GM23248 (cell line): Measurements from ENCODE around the gene DDR1. TPM values are rescaled to one million over a fixed set of nuclear protein-coding genes. Genes with fewer than 3 reads are reported as not detected.
A peak's percentile ranks its signal among the peaks of the same experiment; 100 is the strongest.

Experiments
- DNase-seq: peaks from one replicate; pipeline ENCODE4 v3.0.0-alpha.2; 2015
- H2AFZ ChIP-seq: fragments of 200-600 bp; sonication (generic); 2 replicates; pipeline ENCODE4 v1.6.1; 2016; ENCODE audit warnings: antibody characterized with exemption
- H3F3A ChIP-seq: fragments of 200-600 bp; sonication (generic); 2 replicates; pipeline ENCODE4 v1.6.1; 2016; ENCODE audit warnings: mild to moderate bottlenecking, antibody characterized with exemption, mixed run types; ENCODE audit not compliant: insufficient read depth
- H3K27ac ChIP-seq: fragments of 200-600 bp; sonication (generic); 2 replicates; pipeline ENCODE4 v1.5.1; 2016; ENCODE audit warnings: mild to moderate bottlenecking
- H3K27me3 ChIP-seq: fragments of 200-600 bp; sonication (generic); replicated peaks from 2 replicates; pipeline ENCODE4 v1.6.1; 2016; ENCODE audit warnings: mild to moderate bottlenecking; ENCODE audit not compliant: insufficient read depth
- H3K36me3 ChIP-seq: fragments of 200-600 bp; sonication (generic); 2 replicates; pipeline ENCODE4 v1.6.1; 2016; ENCODE audit warnings: low read depth, mild to moderate bottlenecking
- H3K4me1 ChIP-seq: fragments of 200-600 bp; sonication (generic); 2 replicates; pipeline ENCODE4 v1.6.1; 2016; ENCODE audit warnings: mild to moderate bottlenecking; ENCODE audit not compliant: insufficient read depth
- H3K4me2 ChIP-seq: fragments of 200-600 bp; sonication (generic); one replicate; pipeline ENCODE4 v1.6.1; 2016; ENCODE audit warnings: mild to moderate bottlenecking; ENCODE audit not compliant: unreplicated experiment
- H3K4me3 ChIP-seq: fragments of 200-600 bp; sonication (generic); 2 replicates; pipeline ENCODE4 v1.5.1; 2016; ENCODE audit warnings: mild to moderate bottlenecking
- H3K79me2 ChIP-seq: fragments of 200-600 bp; sonication (generic); 2 replicates; pipeline ENCODE4 v1.6.1; 2016; ENCODE audit warnings: mild to moderate bottlenecking; ENCODE audit not compliant: insufficient read depth
- H3K9ac ChIP-seq: fragments of 200-600 bp; sonication (generic); 2 replicates; pipeline ENCODE4 v1.6.1; 2016; ENCODE audit warnings: mild to moderate bottlenecking
- H3K9me2 ChIP-seq: fragments of 200-600 bp; sonication (generic); 2 replicates; pipeline ENCODE4 v1.6.1; 2016; ENCODE audit warnings: mixed run types, mild to moderate bottlenecking, moderate library complexity; ENCODE audit not compliant: insufficient read depth
- H3K9me3 ChIP-seq: fragments of 200-600 bp; sonication (generic); one replicate; pipeline ENCODE4 v1.6.1; 2017; ENCODE audit warnings: low read depth
- H4K20me1 ChIP-seq: fragments of 200-600 bp; sonication (generic); 2 replicates; pipeline ENCODE4 v1.6.0; 2016; ENCODE audit not compliant: insufficient read depth
- EZH2 ChIP-seq: fragments of 200-600 bp; sonication (generic); IDR thresholded peaks from 2 replicates; pipeline ENCODE4 v1.6.1; 2018; ENCODE audit warnings: antibody characterized with exemption, mild to moderate bottlenecking; ENCODE audit not compliant: insufficient read depth, poor library complexity, severe bottlenecking
- EZH2phosphoT487 ChIP-seq: fragments of 200-600 bp; sonication (generic); IDR thresholded peaks from 2 replicates; pipeline ENCODE4 v1.6.1; 2018; ENCODE audit warnings: antibody characterized with exemption, moderate library complexity, mild to moderate bottlenecking, low read depth; ENCODE audit not compliant: insufficient read depth
- WGBS, 2 experiments: methylation state at CpG; one replicate each; pipeline ENCODE4 v1.1.6; 2015 to 2017; ENCODE audit warnings: low lambda C conversion rate in 2 of 2, low coverage in 1 of 2; ENCODE audit errors: missing lambda C conversion rate in 2 of 2; 5-methylcytosine and 5-hydroxymethylcytosine counted together
- in situ Hi-C: fragments of 300-500 bp; cut with MboI; formaldehyde crosslinking; loops from 2 replicates; pipeline ENCODE4 v1.15.0; 2020
- polyA plus RNA-seq: library from polyadenylated mRNA; unstranded; fragments of >200 nt; fragmentation: Nextera tagmentation; extraction: Ambion mirVana; gene quantifications from 2 replicates; pipeline ENCODE4 v1.2.1, GENCODE V29; 2016
- total RNA-seq: library from RNA; depleted of rRNA; stranded (reverse); fragments of >200 nt; shearing (Covaris generic); gene quantifications from 2 replicates; pipeline ENCODE4 v1.2.3, GENCODE V29; 2014

The DDR1 gene
- total and polyA plus RNA-seq, 2 experiments from 2014 or later: 16.9 to 27.0 TPM

- no peaks in the 10 kb centered on the region for H3K9me2 ChIP-seq
- in situ Hi-C loops: no loop called here
- H3F3A ChIP-seq: peaks cover 31% of the 10 kb centered on the region
- H3K9me3 ChIP-seq: no peaks in the 10 kb centered on the region
- H3K79me2 ChIP-seq: peaks cover 29% of the 10 kb centered on the region
- 21 to 22% methylated on average over 18 of the region's 18 CpGs for WGBS, 2 experiments
- H2AFZ ChIP-seq: peak overlapping the region; percentile 21
- peaks cover 35% of the 10 kb centered on the region for H3K4me1 ChIP-seq
- H3K36me3 ChIP-seq: no peaks in the 10 kb centered on the region
- peak; percentile 93 for DNase-seq
- peak overlapping the region; percentile 89 for H3K27ac ChIP-seq
- H3K4me3 ChIP-seq: peak overlapping the region; percentile 72
- no peak for TF ChIP-seq EZH2phosphoT487
- H3K27me3 ChIP-seq: no peaks in the 10 kb centered on the region
- H3K9ac ChIP-seq: peak overlapping the region; percentile 74
- peak overlapping the region; percentile 84 for H3K4me2 ChIP-seq
- H4K20me1 ChIP-seq: no peaks in the 10 kb centered on the region
Measured at GRCh38 chr6:30885999-30886896, 1.9 kb downstream of the DDR1 start.

- DNase-seq: no peak
- peak overlapping the region; percentile 74; the same call in 1 of the 2 replicates for H3K9ac ChIP-seq
- in situ Hi-C loops: no loop called here
- H3K27ac ChIP-seq: peak overlapping the region; percentile 89
- H3F3A ChIP-seq: peaks cover 31% of the 10 kb centered on the region
- H3K4me1 ChIP-seq: peaks cover 35% of the 10 kb centered on the region
- peaks cover 29% of the 10 kb centered on the region for H3K79me2 ChIP-seq
- no peaks in the 10 kb centered on the region for H3K27me3 ChIP-seq
- no peaks in the 10 kb centered on the region for H3K9me3 ChIP-seq
- H4K20me1 ChIP-seq: no peaks in the 10 kb centered on the region
- H2AFZ ChIP-seq: no peak overlapping the region
- TF ChIP-seq EZH2phosphoT487 (no peak), EZH2 (no peak)
- no peaks in the 10 kb centered on the region for H3K9me2 ChIP-seq
- H3K4me2 ChIP-seq: peak overlapping the region; percentile 57
- no peaks in the 10 kb centered on the region for H3K36me3 ChIP-seq
- no peak overlapping the region for H3K4me3 ChIP-seq
Measured at GRCh38 chr6:30886897-30887255, 2.6 kb downstream of the DDR1 start.

- no peak overlapping the region for H2AFZ ChIP-seq
- peak overlapping the region; percentile 89 for H3K27ac ChIP-seq
- H3K36me3 ChIP-seq: no peaks in the 10 kb centered on the region
- in situ Hi-C loops: no loop called here
- peak overlapping the region; percentile 57 for H3K4me2 ChIP-seq
- H4K20me1 ChIP-seq: no peaks in the 10 kb centered on the region
- peaks cover 29% of the 10 kb centered on the region for H3K79me2 ChIP-seq
- 22% methylated on average over 6 of the region's 6 CpGs for WGBS, 2 experiments
- no peaks in the 10 kb centered on the region for H3K9me3 ChIP-seq
- no peak for TF ChIP-seq EZH2
- TF ChIP-seq EZH2phosphoT487: no peak
- peak; percentile 88 for DNase-seq
- H3K9ac ChIP-seq: peak overlapping the region; percentile 67
- peaks cover 35% of the 10 kb centered on the region for H3K4me1 ChIP-seq
- peaks cover 29% of the 10 kb centered on the region for H3F3A ChIP-seq
- no peaks in the 10 kb centered on the region for H3K27me3 ChIP-seq
- 0 out of 2 replicates have a peak overlapping the region, but pooled peaks have one; percentile 15 for H3K4me3 ChIP-seq
- no peaks in the 10 kb centered on the region for H3K9me2 ChIP-seq
Measured at GRCh38 chr6:30887901-30888815, 3.8 kb downstream of the DDR1 start.

- H3F3A ChIP-seq: peaks cover 25% of the 10 kb centered on the region
- no peak for TF ChIP-seq EZH2phosphoT487
- no peak for TF ChIP-seq EZH2
- no peaks in the 10 kb centered on the region for H3K27me3 ChIP-seq
- H4K20me1 ChIP-seq: no peaks in the 10 kb centered on the region
- peak overlapping the region; percentile 28 for H3K4me2 ChIP-seq
- DNase-seq: no peak
- H3K27ac ChIP-seq: peak overlapping the region; percentile 89
- H3K79me2 ChIP-seq: peaks cover 29% of the 10 kb centered on the region
- no peaks in the 10 kb centered on the region for H3K9me3 ChIP-seq
- peaks cover 35% of the 10 kb centered on the region for H3K4me1 ChIP-seq
- H3K9ac ChIP-seq: peak overlapping the region; percentile 67
- no peak overlapping the region for H2AFZ ChIP-seq
- in situ Hi-C loops: no loop called here
- no peak overlapping the region for H3K4me3 ChIP-seq
- H3K36me3 ChIP-seq: no peaks in the 10 kb centered on the region
- H3K9me2 ChIP-seq: no peaks in the 10 kb centered on the region
- WGBS, 2 experiments: 88 to 93% methylated on average over 14 to 18 of the region's 18 CpGs
Measured at GRCh38 chr6:30888816-30889495, 4.6 kb downstream of the DDR1 start.
